HG02763 (cell line): Measurements from ENCODE around the gene BANF1.

Source experiments
- ATAC-seq: cut with Tn5 transposase; IDR thresholded peaks from one replicate; pipeline ENCODE4 v1.9.1; 2021; ENCODE audit warnings: mild to moderate bottlenecking, moderate library complexity; ENCODE audit not compliant: unreplicated experiment

The BANF1 gene

GRCh38 chr11:66001942-66002647 lies at the start of gene BANF1, which contains the start of gene EIF1AD:
BANF1 (plus strand) TSS chr11:66002503; CDS start chr11:66003251, 748 bp downstream.
EIF1AD (minus strand) TSS chr11:66002157; CDS start chr11:66000389, 1,768 bp downstream.
- ATAC-seq: peak; percentile 76

DNA sequence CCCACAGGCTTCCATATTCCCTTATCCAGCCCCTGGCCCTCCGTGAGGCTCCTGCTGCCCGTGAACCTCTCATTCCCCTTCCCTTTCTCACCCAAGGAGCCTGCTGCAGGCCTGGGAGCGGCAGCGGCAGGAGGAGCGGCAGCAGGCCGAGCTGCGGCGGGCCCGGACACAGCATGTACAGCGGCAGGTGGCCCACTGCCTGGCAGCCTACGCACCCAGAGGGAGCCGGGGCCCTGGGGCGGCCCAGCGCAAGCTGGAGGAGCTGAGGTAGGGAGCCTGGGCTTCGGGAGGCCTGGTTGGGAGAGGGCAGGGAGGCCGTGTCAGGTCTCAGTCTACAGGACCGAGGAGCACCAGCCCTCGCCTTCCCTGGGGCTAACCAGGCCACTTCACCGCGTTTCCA lies 48.8 kb upstream of the BANF1 start:
- no peak for ATAC-seq

- no peak for ATAC-seq
Measured at GRCh38 chr11:65954771-65955170, 47.5 kb upstream of the BANF1 start.

- no peak for ATAC-seq
Measured at GRCh38 chr11:65958291-65958690, 44.0 kb upstream of the BANF1 start.

DNA sequence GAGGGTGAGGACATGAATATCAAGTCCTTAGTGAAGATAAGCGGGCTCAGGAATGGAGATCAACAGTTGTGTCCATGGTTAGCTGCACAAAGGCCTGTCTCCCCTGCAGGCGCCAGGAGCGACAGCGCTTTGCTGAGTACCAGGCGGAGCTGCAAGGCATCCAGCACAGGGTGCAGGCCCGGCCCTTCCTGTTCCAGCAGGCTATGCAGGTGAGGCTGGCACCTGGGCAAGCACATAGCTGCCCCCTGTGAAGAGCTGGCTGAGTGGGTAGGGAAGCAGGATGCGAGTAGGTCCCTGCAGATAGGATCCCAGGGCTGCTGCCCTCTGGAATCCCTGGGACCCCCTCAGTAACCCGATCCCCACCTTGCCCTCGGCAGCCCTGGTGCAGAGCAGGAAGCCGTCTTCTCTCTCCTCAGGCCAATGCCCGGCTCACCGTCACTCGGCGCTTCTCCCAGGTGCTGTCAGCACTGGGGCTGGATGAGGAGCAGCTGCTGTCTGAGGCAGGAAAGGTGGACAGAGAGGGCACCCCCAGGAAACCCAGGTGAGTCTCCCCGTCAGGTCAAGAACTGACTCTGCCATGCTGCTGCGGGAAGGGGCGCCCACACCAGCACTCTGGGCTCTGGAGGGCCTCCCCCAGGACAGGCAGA lies 43.4 kb upstream of the BANF1 start:
- ATAC-seq: no peak

DNA sequence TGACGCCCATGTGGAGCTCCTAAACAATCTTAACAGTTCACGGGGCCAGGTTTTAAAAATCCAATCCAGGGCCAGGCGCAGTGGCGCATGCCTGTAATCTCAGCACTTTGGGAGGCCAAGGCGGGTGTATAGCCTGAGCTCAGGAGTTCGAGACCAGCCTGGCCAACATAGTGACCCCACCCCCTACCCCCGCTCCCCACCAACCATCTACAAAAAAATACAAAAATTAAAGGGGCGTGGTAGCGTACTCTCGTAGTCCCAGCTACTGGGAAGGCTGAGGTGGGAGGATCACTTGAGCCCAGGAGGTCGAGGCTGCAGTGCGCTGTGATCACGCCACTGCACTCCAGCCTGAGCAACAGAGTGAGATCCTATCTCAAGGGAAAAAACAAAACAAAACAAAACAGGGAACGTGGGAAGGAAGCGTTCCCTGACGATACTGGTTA lies 41.5 kb upstream of the BANF1 start:
- ATAC-seq: no peak

GRCh38 chr11:65961267-65962140 lies 40.8 kb upstream of the BANF1 start, which contains the start of gene SART1:
SART1 (plus strand) TSS chr11:65961734; CDS start chr11:65961781, 47 bp downstream.
- ATAC-seq: peak; percentile 87

DNA sequence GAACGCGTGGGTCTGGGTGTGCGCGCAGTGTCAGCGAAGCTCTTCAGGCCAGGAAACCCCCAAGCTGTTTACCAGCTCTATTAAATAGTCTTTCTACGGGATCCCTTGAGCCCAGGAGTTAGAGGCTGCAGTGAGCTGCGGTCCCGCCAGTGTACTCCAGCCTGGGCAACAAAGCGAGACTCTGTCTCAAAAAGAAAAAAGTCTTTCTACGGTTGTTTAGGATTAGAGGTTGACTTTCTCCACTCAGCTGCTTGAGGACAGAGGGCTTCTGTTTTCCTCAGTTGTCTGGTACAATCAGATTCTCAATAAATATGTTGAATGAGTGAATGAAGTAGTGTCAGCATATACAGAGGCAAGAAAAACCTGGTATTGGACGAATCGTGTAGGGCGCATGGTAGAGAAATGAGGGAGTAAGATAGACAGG lies 40.1 kb upstream of the BANF1 start:
- ATAC-seq: no peak

GRCh38 chr11:65964906-65965305 lies 37.4 kb upstream of the BANF1 start:
- no peak for ATAC-seq

DNA sequence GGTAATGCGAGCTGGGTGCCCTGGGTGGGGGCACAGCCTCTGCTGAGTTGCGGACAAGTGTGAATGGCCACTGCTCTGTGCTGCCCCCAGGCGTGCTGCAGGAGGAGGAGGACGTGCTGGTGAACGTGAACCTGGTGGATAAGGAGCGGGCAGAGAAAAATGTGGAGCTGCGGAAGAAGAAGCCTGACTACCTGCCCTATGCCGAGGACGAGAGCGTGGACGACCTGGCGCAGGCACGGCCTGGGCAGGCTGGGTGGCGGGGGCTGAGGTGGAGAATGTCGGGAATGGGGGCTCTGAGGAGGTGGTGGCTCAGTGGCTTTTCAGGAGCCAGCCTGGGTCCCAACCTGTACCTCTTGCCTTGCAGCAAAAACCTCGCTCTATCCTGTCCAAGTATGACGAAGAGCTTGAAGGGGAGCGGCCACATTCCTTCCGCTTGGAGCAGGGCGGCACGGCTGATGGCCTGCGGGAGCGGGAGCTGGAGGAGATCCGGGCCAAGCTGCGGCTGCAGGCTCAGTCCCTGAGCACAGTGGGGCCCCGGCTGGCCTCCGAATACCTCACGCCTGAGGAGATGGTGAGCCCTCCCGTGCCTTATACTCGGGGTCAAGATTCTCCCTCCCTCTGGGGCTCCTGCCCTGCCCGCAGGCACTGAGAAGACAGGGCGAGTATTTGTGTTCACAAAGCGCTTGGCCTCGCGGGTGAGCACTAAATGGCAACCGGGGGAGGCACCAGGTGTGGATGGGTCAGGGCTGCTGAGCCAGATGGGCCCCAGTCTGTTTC lies 36.1 kb upstream of the BANF1 start:
- no peak for ATAC-seq

DNA sequence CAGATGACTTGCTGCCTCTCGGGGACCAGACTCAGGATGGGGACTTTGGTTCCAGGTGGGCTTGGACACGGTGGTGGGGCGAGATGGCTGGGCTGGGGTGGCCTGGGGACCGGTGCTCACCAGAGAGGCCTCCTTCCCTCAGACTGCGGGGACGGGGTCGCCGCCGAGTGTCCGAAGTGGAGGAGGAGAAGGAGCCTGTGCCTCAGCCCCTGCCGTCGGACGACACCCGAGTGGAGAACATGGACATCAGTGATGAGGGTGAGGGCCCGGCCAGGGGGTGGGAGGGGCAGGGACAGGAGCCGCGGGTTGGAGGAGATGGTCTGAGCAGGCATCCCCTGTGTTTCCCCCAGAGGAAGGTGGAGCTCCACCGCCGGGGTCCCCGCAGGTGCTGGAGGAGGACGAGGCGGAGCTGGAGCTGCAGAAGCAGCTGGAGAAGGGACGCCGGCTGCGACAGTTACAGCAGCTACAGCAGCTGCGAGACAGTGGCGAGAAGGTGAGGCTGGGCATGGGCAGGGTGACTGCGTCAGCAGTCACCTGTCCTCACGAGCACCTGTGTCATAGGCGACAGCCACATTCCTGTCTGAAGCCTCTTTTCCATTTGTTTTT lies 34.9 kb upstream of the BANF1 start:
- no peak for ATAC-seq

DNA sequence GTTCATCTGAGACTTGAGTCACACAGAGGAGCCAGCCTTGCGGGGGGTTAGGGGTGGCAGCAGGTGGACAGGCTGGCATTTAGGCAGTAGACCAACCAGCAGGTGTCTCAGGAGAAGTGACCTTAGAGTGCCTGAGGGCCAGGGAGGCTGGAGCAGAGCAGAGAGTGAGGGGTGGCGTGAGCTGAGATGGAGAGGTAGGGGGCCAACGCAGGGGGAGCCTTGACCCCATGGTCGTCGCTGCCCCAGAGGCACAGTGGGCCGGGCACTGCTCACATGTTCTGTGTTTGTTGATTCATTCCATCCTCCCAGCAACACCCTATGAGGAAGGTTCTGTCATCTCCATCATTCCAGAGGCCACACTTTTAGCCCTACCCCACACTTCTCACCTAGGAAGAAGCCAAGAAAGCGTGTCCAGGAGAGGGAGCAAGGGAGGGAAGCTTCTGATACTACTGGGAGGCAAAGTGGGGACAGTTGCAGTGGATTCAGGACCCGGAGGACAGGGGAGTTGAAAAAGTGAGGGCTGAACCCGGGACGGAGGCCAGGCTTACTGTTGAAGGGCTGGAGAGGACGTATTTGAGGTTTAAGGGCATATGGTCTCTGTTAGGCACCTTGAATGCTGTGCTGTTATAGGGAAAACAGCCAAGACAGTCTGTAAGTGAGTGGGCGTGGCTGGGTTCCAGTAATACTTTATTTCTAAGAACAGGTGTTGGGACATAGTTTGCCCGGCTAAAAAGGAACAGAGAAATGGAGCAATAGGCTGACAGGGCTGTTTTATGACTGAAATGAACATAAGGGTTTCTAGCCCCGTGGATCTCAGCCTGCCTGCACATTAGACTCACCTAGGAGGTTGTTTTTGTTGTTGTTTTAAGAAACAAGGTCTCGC lies 33.5 kb upstream of the BANF1 start:
- no peak for ATAC-seq

DNA sequence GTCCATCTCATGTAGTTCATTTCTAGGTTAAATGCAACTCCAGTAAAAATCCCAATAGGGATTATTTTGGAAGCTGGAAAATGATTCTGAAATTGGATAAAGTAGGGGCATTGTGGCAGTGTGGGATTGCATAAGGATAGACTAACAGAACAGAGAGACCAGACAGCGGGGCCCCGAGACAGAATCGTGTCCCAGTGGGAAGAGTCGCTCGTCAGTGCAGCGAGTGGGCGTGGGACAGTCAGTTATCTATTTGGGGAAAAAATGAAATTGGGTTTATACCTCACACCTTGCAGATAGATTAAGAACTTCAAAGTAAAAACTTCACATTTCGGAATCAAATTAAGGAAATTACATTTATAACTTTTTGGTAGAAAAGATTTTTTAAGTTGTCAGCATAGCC lies 30.2 kb upstream of the BANF1 start:
- ATAC-seq: no peak

- ATAC-seq: no peak
Measured at GRCh38 chr11:65973439-65974110, 28.7 kb upstream of the BANF1 start.

DNA sequence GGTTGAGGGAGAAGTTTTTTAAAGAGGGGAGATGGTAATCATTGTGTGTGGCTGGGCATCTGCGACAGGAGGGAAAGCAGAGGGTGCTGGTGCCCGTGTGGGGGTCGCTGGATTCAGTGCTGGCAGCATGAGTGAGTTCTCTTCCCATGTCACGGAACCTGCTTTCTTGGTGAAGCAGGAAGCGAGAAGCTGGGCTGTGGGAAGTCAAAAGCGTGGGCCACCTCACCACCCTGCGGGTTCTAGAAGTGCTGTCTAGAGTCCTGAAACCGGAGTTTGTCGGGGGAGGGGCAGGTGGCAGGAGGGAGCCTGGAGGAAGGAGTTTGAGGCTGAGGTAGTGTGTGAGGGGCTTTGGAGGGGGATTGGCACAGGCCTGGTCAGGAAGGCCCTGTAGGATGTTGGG lies 26.5 kb upstream of the BANF1 start:
- ATAC-seq: no peak

- ATAC-seq: no peak
Measured at GRCh38 chr11:65976216-65977176, 25.8 kb upstream of the BANF1 start.

- ATAC-seq: no peak
Measured at GRCh38 chr11:65977621-65978390, 24.5 kb upstream of the BANF1 start.
